OCI-LY7 (cell line): ENCODE results near the gene NTRK1. TPM values are rescaled to one million over a fixed set of nuclear protein-coding genes. Genes with fewer than 3 reads are reported as not detected.

ENCODE experiments used
- BruUV-seq: library from RNA; stranded (reverse); fragments of 400-500 nt; replicated peaks from 2 replicates; lab custom pipeline; 2021; lab: Mats Ljungman, UMichigan
- CTCF ChIA-PET: fragments of 300-600 bp; sonication (Branson Sonifier 250); formaldehyde crosslinking; loops from one replicate; lab custom pipeline; 2022; ENCODE audit warnings: antibody characterized with exemption; ENCODE audit not compliant: unreplicated experiment; lab: Charles Lee
- POLR2A ChIA-PET: fragments of 300-600 bp; sonication (Branson Sonifier 250); formaldehyde crosslinking; loops from one replicate; lab custom pipeline; 2022; ENCODE audit warnings: antibody characterized with exemption; lab: Charles Lee
- DNase-seq: peaks from one replicate; pipeline ENCODE4 v3.0.0-alpha.2; 2015; ENCODE audit warnings: low spot score
- H2AFZ ChIP-seq: fragments of 200-600 bp; sonication (generic), shearing (Covaris generic); 2 replicates; pipeline ENCODE4 v1.6.1; 2014; ENCODE audit warnings: mild to moderate bottlenecking, antibody characterized with exemption, low read length, moderate library complexity
- H3K27ac ChIP-seq: fragments of 200-600 bp; sonication (generic); 2 replicates; pipeline ENCODE4 v1.5.1; 2014; ENCODE audit warnings: mixed run types, low read depth, mild to moderate bottlenecking, moderate library complexity, low read length, inconsistent platforms; ENCODE audit not compliant: poor library complexity, severe bottlenecking
- H3K36me3 ChIP-seq: fragments of 200-600 bp; sonication (generic); 2 replicates; pipeline ENCODE4 v1.6.1; 2014; ENCODE audit warnings: mild to moderate bottlenecking, antibody characterized with exemption, low read length, moderate library complexity, mixed read lengths; ENCODE audit not compliant: insufficient read depth
- H3K4me1 ChIP-seq: fragments of 200-600 bp; sonication (generic); 2 replicates; pipeline ENCODE4 v1.5.1; 2014; ENCODE audit warnings: mild to moderate bottlenecking, low read length; ENCODE audit not compliant: insufficient read depth, poor library complexity, severe bottlenecking
- H3K4me2 ChIP-seq: fragments of 200-600 bp; sonication (generic); 2 replicates; pipeline ENCODE4 v1.6.1; 2014; ENCODE audit warnings: mild to moderate bottlenecking, low read length
- H3K4me3 ChIP-seq: fragments of 200-600 bp; sonication (generic); 2 replicates; pipeline ENCODE4 v1.5.1; 2014; ENCODE audit warnings: mild to moderate bottlenecking, low read depth, low read length; ENCODE audit not compliant: poor library complexity, severe bottlenecking
- H3K79me2 ChIP-seq: fragments of 200-600 bp; sonication (generic); 2 replicates; pipeline ENCODE4 v1.6.1; 2016; ENCODE audit warnings: low read depth, mild to moderate bottlenecking, low read length, moderate library complexity, mixed read lengths; ENCODE audit not compliant: insufficient read depth
- H3K9me2 ChIP-seq: fragments of 200-600 bp; sonication (generic); 2 replicates; pipeline ENCODE4 v1.6.1; 2016; ENCODE audit warnings: mild to moderate bottlenecking, low read length, mixed read lengths; ENCODE audit not compliant: insufficient read depth
- H3K9me3 ChIP-seq: fragments of 200-600 bp; sonication (generic); 2 replicates; pipeline ENCODE4 v1.6.1; 2014; ENCODE audit warnings: mild to moderate bottlenecking, mixed run types, low read length, mixed read lengths
- H4K20me1 ChIP-seq: fragments of 200-600 bp; sonication (generic); 2 replicates; pipeline ENCODE4 v1.6.1; 2014; ENCODE audit warnings: mild to moderate bottlenecking, antibody characterized with exemption, low read length, moderate library complexity, mixed read lengths; ENCODE audit not compliant: insufficient read depth
- EZH2phosphoT487 ChIP-seq: fragments of 200-600 bp; sonication (generic); IDR thresholded peaks from 2 replicates; pipeline ENCODE4 v1.6.1; 2018; ENCODE audit warnings: low read depth, borderline replicate concordance, mild to moderate bottlenecking, mixed run types, antibody characterized with exemption, low read length, moderate library complexity, mixed read lengths
- intact Hi-C: fragments of 100-400 bp; cut with micrococcal nuclease; formaldehyde crosslinking; loops from one replicate; pipeline ENCODE4 v1.10.0; 2022; ENCODE audit not compliant: unreplicated experiment
- total RNA-seq, 2 experiments: library from RNA; depleted of rRNA in 1 of 2; stranded (reverse); fragments of >200 nt in 1 of 2; shearing (Covaris generic) in 1 of 2; gene quantifications; 2 replicates each; pipeline ENCODE4 v1.2.3, GENCODE V29; 2014 to 2022
- TF ChIP-seq, protein P1 (sequence below): fragments of 200-600 bp; sonication (generic); conservative IDR thresholded peaks from 2 replicates; pipeline ENCODE4 v1.5.1; 2014; ENCODE audit warnings: mild to moderate bottlenecking, antibody characterized with exemption, low read length, moderate library complexity, mixed read lengths

Gene NTRK1
- total RNA-seq, 2 experiments from 2014 or later, result not detected

DNA sequence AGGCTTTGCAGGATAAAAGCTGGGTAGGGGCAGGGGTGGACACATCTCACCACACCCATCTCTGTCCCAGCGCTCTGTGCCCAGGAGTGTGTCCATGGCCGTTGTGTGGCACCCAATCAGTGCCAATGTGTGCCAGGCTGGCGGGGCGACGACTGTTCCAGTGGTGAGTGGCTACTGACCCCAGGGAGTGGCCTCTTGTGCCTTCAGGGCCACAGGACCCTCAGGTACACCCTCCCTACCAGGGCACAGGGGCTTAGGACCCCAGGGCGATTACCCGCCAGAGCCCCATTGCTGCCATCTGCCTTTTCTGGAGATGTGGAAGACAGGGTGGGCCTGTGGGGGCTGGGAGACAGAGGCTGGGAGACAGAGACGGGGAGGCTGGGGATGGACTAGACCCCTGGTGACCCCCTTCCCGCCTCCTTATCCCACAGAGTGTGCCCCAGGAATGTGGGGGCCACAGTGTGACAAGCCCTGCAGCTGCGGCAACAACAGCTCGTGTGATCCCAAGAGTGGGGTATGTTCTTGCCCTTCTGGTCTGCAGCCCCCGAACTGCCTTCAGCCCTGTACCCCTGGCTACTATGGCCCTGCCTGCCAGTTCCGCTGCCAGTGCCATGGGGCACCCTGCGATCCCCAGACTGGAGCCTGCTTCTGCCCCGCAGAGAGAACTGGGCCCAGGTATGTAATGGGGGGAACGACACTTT is 45.7 kb downstream of the NTRK1 start:
- Histone ChIP-seq H3K9me3 (no peaks in the 10 kb centered on the region), H3K4me1 (no peaks in the 10 kb centered on the region), H3K79me2 (no peaks in the 10 kb centered on the region), H3K27ac (no peak overlapping the region), H3K9me2 (no peaks in the 10 kb centered on the region), H4K20me1 (no peaks in the 10 kb centered on the region), H3K4me2 (no peak overlapping the region), H2AFZ (no peak overlapping the region), H3K4me3 (no peak overlapping the region), H3K36me3 (no peaks in the 10 kb centered on the region)
- intact Hi-C loops, result no loop called here
- ChIA-PET POLR2A (no interaction called here), CTCF (no interaction called here)
- no peak for DNase-seq
- no TSS peak for BruUV-seq
- no peak for TF ChIP-seq EZH2phosphoT487
- TF ChIP-seq, protein P1, sequence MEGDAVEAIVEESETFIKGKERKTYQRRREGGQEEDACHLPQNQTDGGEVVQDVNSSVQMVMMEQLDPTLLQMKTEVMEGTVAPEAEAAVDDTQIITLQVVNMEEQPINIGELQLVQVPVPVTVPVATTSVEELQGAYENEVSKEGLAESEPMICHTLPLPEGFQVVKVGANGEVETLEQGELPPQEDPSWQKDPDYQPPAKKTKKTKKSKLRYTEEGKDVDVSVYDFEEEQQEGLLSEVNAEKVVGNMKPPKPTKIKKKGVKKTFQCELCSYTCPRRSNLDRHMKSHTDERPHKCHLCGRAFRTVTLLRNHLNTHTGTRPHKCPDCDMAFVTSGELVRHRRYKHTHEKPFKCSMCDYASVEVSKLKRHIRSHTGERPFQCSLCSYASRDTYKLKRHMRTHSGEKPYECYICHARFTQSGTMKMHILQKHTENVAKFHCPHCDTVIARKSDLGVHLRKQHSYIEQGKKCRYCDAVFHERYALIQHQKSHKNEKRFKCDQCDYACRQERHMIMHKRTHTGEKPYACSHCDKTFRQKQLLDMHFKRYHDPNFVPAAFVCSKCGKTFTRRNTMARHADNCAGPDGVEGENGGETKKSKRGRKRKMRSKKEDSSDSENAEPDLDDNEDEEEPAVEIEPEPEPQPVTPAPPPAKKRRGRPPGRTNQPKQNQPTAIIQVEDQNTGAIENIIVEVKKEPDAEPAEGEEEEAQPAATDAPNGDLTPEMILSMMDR, result no peak

DNA sequence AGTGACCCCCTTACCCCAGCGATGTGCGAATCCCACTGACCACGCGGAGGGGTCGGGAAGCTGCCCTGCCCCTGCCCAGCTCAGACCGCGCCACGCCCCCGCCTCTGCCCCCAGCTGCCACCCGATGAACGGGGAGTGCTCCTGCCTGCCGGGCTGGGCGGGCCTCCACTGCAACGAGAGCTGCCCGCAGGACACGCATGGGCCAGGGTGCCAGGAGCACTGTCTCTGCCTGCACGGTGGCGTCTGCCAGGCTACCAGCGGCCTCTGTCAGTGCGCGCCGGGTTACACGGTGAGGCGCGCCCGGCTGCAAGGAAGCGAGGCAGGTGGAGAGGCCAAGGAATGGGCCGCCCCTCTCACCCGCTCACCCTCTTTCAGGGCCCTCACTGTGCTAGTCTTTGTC is 47.9 kb downstream of the NTRK1 start:
- POLR2A ChIA-PET, result no interaction called here
- Histone ChIP-seq H3K9me3 (no peaks in the 10 kb centered on the region), H2AFZ (no peak overlapping the region), H3K4me1 (no peaks in the 10 kb centered on the region), H4K20me1 (no peaks in the 10 kb centered on the region), H3K4me3 (no peak overlapping the region), H3K36me3 (no peaks in the 10 kb centered on the region), H3K9me2 (no peaks in the 10 kb centered on the region), H3K4me2 (no peak overlapping the region), H3K27ac (no peak overlapping the region), H3K79me2 (no peaks in the 10 kb centered on the region)
- no TSS peak for BruUV-seq
- DNase-seq, result no peak
- intact Hi-C loops, result no loop called here
- CTCF ChIA-PET, result no interaction called here
- TF ChIP-seq EZH2phosphoT487, result no peak
- TF ChIP-seq, protein P1, result no peak

DNA sequence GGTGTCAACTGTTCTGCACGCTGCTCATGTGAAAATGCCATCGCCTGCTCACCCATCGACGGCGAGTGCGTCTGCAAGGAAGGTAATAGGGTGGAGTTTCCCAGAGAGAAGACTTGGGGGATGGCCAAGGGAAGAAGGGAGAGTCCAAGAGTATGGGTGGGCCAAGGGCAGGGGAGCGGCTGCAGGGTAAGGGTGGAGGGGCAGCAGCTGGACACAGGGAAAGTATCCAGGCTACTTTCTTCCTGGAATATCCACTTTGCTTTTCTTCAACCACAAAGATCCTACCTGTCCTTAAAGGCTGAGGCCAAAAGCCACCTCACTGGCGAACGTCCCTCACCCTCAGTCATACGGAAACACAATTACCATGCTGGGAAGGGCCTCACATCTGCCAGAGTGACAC is 48.3 kb downstream of the NTRK1 start:
- TF ChIP-seq, protein P1, result no peak
- TF ChIP-seq EZH2phosphoT487, result no peak
- Histone ChIP-seq H3K4me1 (no peaks in the 10 kb centered on the region), H2AFZ (no peak overlapping the region), H3K27ac (no peak overlapping the region), H4K20me1 (no peaks in the 10 kb centered on the region), H3K9me2 (no peaks in the 10 kb centered on the region), H3K4me3 (no peak overlapping the region), H3K79me2 (no peaks in the 10 kb centered on the region), H3K36me3 (no peaks in the 10 kb centered on the region), H3K4me2 (no peak overlapping the region), H3K9me3 (no peaks in the 10 kb centered on the region)
- DNase-seq, result no peak
- BruUV-seq, result no TSS peak
- CTCF ChIA-PET, result no interaction called here
- intact Hi-C loops, result no loop called here
- POLR2A ChIA-PET, result no interaction called here
